Measurements from ENCODE around the gene RNF4. TPM values are rescaled to one million over a fixed set of nuclear protein-coding genes. Genes with fewer than 3 reads are reported as not detected.

Gene RNF4
- total and polyA plus RNA-seq, 2 donors, result 35.7 to 38.4 TPM

GRCh38 chr4:2432004-2432403 is 36.9 kb upstream of the RNF4 start:
- no peak overlapping the region for H3K4me3 ChIP-seq (ENCODE audit: low read depth, low read length)
- no peak overlapping the region for H3K27ac ChIP-seq (ENCODE audit: low read depth)
- DNase-seq (ENCODE audit: extremely low spot score), result no peak
- no peaks in the 10 kb centered on the region for H3K4me1 ChIP-seq (ENCODE audit: insufficient read depth)
- no peaks in the 10 kb centered on the region for H3K36me3 ChIP-seq (ENCODE audit: insufficient read depth)

- H3K4me1 ChIP-seq (ENCODE audit: insufficient read depth), result no peaks in the 10 kb centered on the region
- DNase-seq (ENCODE audit: extremely low spot score), result no peak
- 66% methylated on average over 20 of the region's 20 CpGs for WGBS
- no peak overlapping the region for H3K27ac ChIP-seq (ENCODE audit: low read depth)
- H3K4me3 ChIP-seq (ENCODE audit: low read depth, low read length), result no peak overlapping the region
- H3K36me3 ChIP-seq (ENCODE audit: insufficient read depth), result no peaks in the 10 kb centered on the region
These were observed 35.8 kb upstream of the RNF4 start for GRCh38 chr4:2432991-2433530.

GRCh38 chr4:2433609-2434350 is 35.1 kb upstream of the RNF4 start:
- DNase-seq (ENCODE audit: extremely low spot score), result no peak
- WGBS, result 68% methylated on average over 29 of the region's 29 CpGs

GRCh38 chr4:2434420-2434819 is 34.5 kb upstream of the RNF4 start:
- 53% methylated on average over 9 of the region's 9 CpGs for WGBS
- H3K36me3 ChIP-seq (ENCODE audit: insufficient read depth), result no peaks in the 10 kb centered on the region
- H3K4me1 ChIP-seq (ENCODE audit: insufficient read depth), result no peaks in the 10 kb centered on the region
- H3K27ac ChIP-seq (ENCODE audit: low read depth), result no peak overlapping the region
- H3K4me3 ChIP-seq (ENCODE audit: low read depth, low read length), result no peak overlapping the region
- no peak for DNase-seq (ENCODE audit: extremely low spot score)

More at GRCh38 chr4:2433609-2434350, 35.1 kb upstream of the RNF4 start:
- H3K4me3 ChIP-seq (ENCODE audit: low read depth, low read length), result no peak overlapping the region
- H3K4me1 ChIP-seq (ENCODE audit: insufficient read depth), result no peaks in the 10 kb centered on the region
- H3K36me3 ChIP-seq (ENCODE audit: insufficient read depth), result no peaks in the 10 kb centered on the region
- H3K27ac ChIP-seq (ENCODE audit: low read depth), result no peak overlapping the region

GRCh38 chr4:2436301-2436700 is 32.6 kb upstream of the RNF4 start:
- H3K27ac ChIP-seq (ENCODE audit: low read depth), result no peak overlapping the region
- DNase-seq (ENCODE audit: extremely low spot score), result no peak
- WGBS, result 58% methylated on average over 10 of the region's 10 CpGs
- H3K4me1 ChIP-seq (ENCODE audit: insufficient read depth), result no peaks in the 10 kb centered on the region
- no peaks in the 10 kb centered on the region for H3K36me3 ChIP-seq (ENCODE audit: insufficient read depth)
- no peak overlapping the region for H3K4me3 ChIP-seq (ENCODE audit: low read depth, low read length)

- Histone ChIP-seq H3K36me3 (ENCODE audit: insufficient read depth) (no peaks in the 10 kb centered on the region), H3K4me3 (ENCODE audit: low read depth, low read length) (no peak overlapping the region), H3K27ac (ENCODE audit: low read depth) (no peak overlapping the region), H3K4me1 (ENCODE audit: insufficient read depth) (no peaks in the 10 kb centered on the region)
- WGBS, result 79% methylated on average over 30 of the region's 30 CpGs
- DNase-seq (ENCODE audit: extremely low spot score), result no peak
These were observed 32.0 kb upstream of the RNF4 start for GRCh38 chr4:2436761-2437474.

GRCh38 chr4:2437475-2438215 is 31.3 kb upstream of the RNF4 start:
- Histone ChIP-seq H3K27ac (ENCODE audit: low read depth) (no peak overlapping the region), H3K4me1 (ENCODE audit: insufficient read depth) (no peaks in the 10 kb centered on the region), H3K4me3 (ENCODE audit: low read depth, low read length) (no peak overlapping the region), H3K36me3 (ENCODE audit: insufficient read depth) (no peaks in the 10 kb centered on the region)
- 81% methylated on average over 25 of the region's 25 CpGs for WGBS
- no peak for DNase-seq (ENCODE audit: extremely low spot score)

- Histone ChIP-seq H3K36me3 (ENCODE audit: insufficient read depth) (no peaks in the 10 kb centered on the region), H3K27ac (ENCODE audit: low read depth) (no peak overlapping the region)
- 83% methylated on average over 16 of the region's 16 CpGs for WGBS
These were observed 29.8 kb upstream of the RNF4 start for GRCh38 chr4:2438822-2439718.

GRCh38 chr4:2441393-2442174 is 27.3 kb upstream of the RNF4 start:
- no peak for DNase-seq (ENCODE audit: extremely low spot score)
- WGBS, result 53% methylated on average over 14 of the region's 14 CpGs
- no peaks in the 10 kb centered on the region for H3K36me3 ChIP-seq (ENCODE audit: insufficient read depth)
- no peak overlapping the region for H3K4me3 ChIP-seq (ENCODE audit: low read depth, low read length)
- H3K4me1 ChIP-seq (ENCODE audit: insufficient read depth), result no peaks in the 10 kb centered on the region
- H3K27ac ChIP-seq (ENCODE audit: low read depth), result no peak overlapping the region

More at GRCh38 chr4:2438822-2439718, 29.8 kb upstream of the RNF4 start:
- H3K4me3 ChIP-seq (ENCODE audit: low read depth, low read length), result no peak overlapping the region
- no peak for DNase-seq (ENCODE audit: extremely low spot score)
- H3K4me1 ChIP-seq (ENCODE audit: insufficient read depth), result no peaks in the 10 kb centered on the region

GRCh38 chr4:2442175-2442993 is 26.5 kb upstream of the RNF4 start:
- DNase-seq (ENCODE audit: extremely low spot score), result no peak
- Histone ChIP-seq H3K27ac (ENCODE audit: low read depth) (no peak overlapping the region), H3K36me3 (ENCODE audit: insufficient read depth) (no peaks in the 10 kb centered on the region), H3K4me1 (ENCODE audit: insufficient read depth) (no peaks in the 10 kb centered on the region), H3K4me3 (ENCODE audit: low read depth, low read length) (no peak overlapping the region)
- WGBS, result 74% methylated on average over 20 of the region's 20 CpGs

GRCh38 chr4:2443061-2443730 is 25.7 kb upstream of the RNF4 start:
- Histone ChIP-seq H3K4me3 (ENCODE audit: low read depth, low read length) (no peak overlapping the region), H3K4me1 (ENCODE audit: insufficient read depth) (no peaks in the 10 kb centered on the region), H3K36me3 (ENCODE audit: insufficient read depth) (no peaks in the 10 kb centered on the region), H3K27ac (ENCODE audit: low read depth) (no peak overlapping the region)
- 86% methylated on average over 20 of the region's 20 CpGs for whole genome bisulfite sequencing
- no peak for DNase-seq (ENCODE audit: extremely low spot score)

Measured in urinary bladder (tissue), 4 donors.